ENCODE measurements around the gene UBASH3A. TPM values are rescaled to one million over a fixed set of nuclear protein-coding genes. Genes with fewer than 3 reads are reported as not detected.

Gene UBASH3A
- polyA plus RNA-seq, 1 donor (not counting 4 experiments of a cell fraction or from before 2014, with no cell fraction given), result not detected

GRCh38 chr21:42435833-42436232, 32.1 kb downstream of the UBASH3A start:
- Histone ChIP-seq H3K9me1 (ENCODE audit: control insufficient read depth, extremely low read depth, insufficient read depth, low read length) (no peaks in the 10 kb centered on the region), H3K9ac (ENCODE audit: control insufficient read depth, extremely low read depth, insufficient read depth, low read length) (no peak overlapping the region), H3K27ac (ENCODE audit: control insufficient read depth, insufficient read depth, low read length) (no peak overlapping the region), H3K27me3 (ENCODE audit: control insufficient read depth, extremely low read depth, insufficient read depth, low read length) (peaks cover 10% of the 10 kb centered on the region), H3K4me3 (ENCODE audit: control insufficient read depth in 2 of 3, extremely low read depth in 1 of 3, insufficient read depth in 2 of 3, low read depth in 1 of 3, low read length in 3 of 3) (no peak overlapping the region), H3K4me2 (ENCODE audit: control insufficient read depth, extremely low read depth, insufficient read depth, low read depth, low read length) (no peak overlapping the region), H3K4me1 (ENCODE audit: control insufficient read depth, extremely low read depth, insufficient read depth, low read length) (peaks cover 4% of the 10 kb centered on the region), H2AFZ (ENCODE audit: control insufficient read depth, low read length) (no peak overlapping the region), H3K36me3 (ENCODE audit: control insufficient read depth in 2 of 2, extremely low read depth in 1 of 2, insufficient read depth in 2 of 2, low read length in 2 of 2) (no peaks in the 10 kb centered on the region), H3K9me3 (ENCODE audit: control insufficient read depth, low read depth, low read length) (no peaks in the 10 kb centered on the region), H3K79me2 (ENCODE audit: control insufficient read depth, insufficient read depth, low read length) (no peaks in the 10 kb centered on the region), H4K20me1 (ENCODE audit: control insufficient read depth, extremely low read depth, insufficient read depth, low read length) (no peaks in the 10 kb centered on the region)
- TF ChIP-seq EZH2 (IDR thresholded peaks at IDR 0.05; ENCODE audit: low read length), result no peak
- TF ChIP-seq CTCF (optimal IDR thresholded peaks at IDR 0.05 in 1 of 3, IDR thresholded peaks at IDR 0.05 in 1 of 3, conservative IDR thresholded peaks at IDR 0.05 in 1 of 3; ENCODE audit: extremely low read depth in 1 of 3, insufficient read depth in 2 of 3, low read length in 3 of 3), result no peak
- no peak for FAIRE-seq
- dilution Hi-C loops (cut with MboI; ENCODE audit: extremely low pct_ligation_motif_present, low sequenced_read_pairs), result no loop called here
- DNase-seq (ENCODE audit: low read depth, low spot score), result no peak

- no peak for DNase-seq (ENCODE audit: low read depth, low spot score)
- dilution Hi-C loops (cut with MboI; ENCODE audit: extremely low pct_ligation_motif_present, low sequenced_read_pairs), result no loop called here
Observed at GRCh38 chr21:42436914-42437313, 33.2 kb downstream of the UBASH3A start.

More at GRCh38 chr21:42436914-42437313, 33.2 kb downstream of the UBASH3A start:
- H3K4me3 ChIP-seq (ENCODE audit: control insufficient read depth in 2 of 3, extremely low read depth in 1 of 3, insufficient read depth in 2 of 3, low read depth in 1 of 3, low read length in 3 of 3), result no peak overlapping the region
- peaks cover 10% of the 10 kb centered on the region for H3K27me3 ChIP-seq (ENCODE audit: control insufficient read depth, extremely low read depth, insufficient read depth, low read length)
- H3K36me3 ChIP-seq (ENCODE audit: control insufficient read depth in 2 of 2, extremely low read depth in 1 of 2, insufficient read depth in 2 of 2, low read length in 2 of 2), result no peaks in the 10 kb centered on the region
- no peak overlapping the region for H3K27ac ChIP-seq (ENCODE audit: control insufficient read depth, insufficient read depth, low read length)
- H3K9me3 ChIP-seq (ENCODE audit: control insufficient read depth, low read depth, low read length), result no peaks in the 10 kb centered on the region
- TF ChIP-seq CTCF (optimal IDR thresholded peaks at IDR 0.05 in 1 of 3, IDR thresholded peaks at IDR 0.05 in 1 of 3, conservative IDR thresholded peaks at IDR 0.05 in 1 of 3; ENCODE audit: extremely low read depth in 1 of 3, insufficient read depth in 2 of 3, low read length in 3 of 3) (no peak), EZH2 (IDR thresholded peaks at IDR 0.05; ENCODE audit: low read length) (no peak)
- H3K4me2 ChIP-seq (ENCODE audit: control insufficient read depth, extremely low read depth, insufficient read depth, low read depth, low read length), result no peak overlapping the region
- no peak overlapping the region for H3K9ac ChIP-seq (ENCODE audit: control insufficient read depth, extremely low read depth, insufficient read depth, low read length)
- peaks cover 4% of the 10 kb centered on the region for H3K4me1 ChIP-seq (ENCODE audit: control insufficient read depth, extremely low read depth, insufficient read depth, low read length)
- FAIRE-seq, result no peak
- H3K9me1 ChIP-seq (ENCODE audit: control insufficient read depth, extremely low read depth, insufficient read depth, low read length), result no peaks in the 10 kb centered on the region
- H3K79me2 ChIP-seq (ENCODE audit: control insufficient read depth, insufficient read depth, low read length), result no peaks in the 10 kb centered on the region
- H2AFZ ChIP-seq (ENCODE audit: control insufficient read depth, low read length), result no peak overlapping the region
- H4K20me1 ChIP-seq (ENCODE audit: control insufficient read depth, extremely low read depth, insufficient read depth, low read length), result no peaks in the 10 kb centered on the region
